Left renal pelvis (tissue), 4 donors: ENCODE measurements around the gene SH3PXD2A. TPM values are rescaled to one million over a fixed set of nuclear protein-coding genes. Genes with fewer than 3 reads are reported as not detected.

ENCODE experiments used
- DNase-seq, 4 donors: peaks; one replicate each; pipeline ENCODE4 v3.0.0-alpha.2; 2013; ENCODE audit warnings: low read depth in 4 of 4, low spot score in 3 of 4
- polyA plus RNA-seq, 4 donors: library from polyadenylated mRNA; unstranded; fragments of 120-200 nt; gene quantifications; one replicate each; pipeline ENCODE4 v1.2.1, GENCODE V29; 2013; ENCODE audit not compliant: insufficient read length in 4 of 4

Gene SH3PXD2A
- polyA plus RNA-seq, 4 donors: 29.1 to 105 (median 31.7) TPM

GRCh38 chr10:103580011-103580410 lies 275.4 kb downstream of the SH3PXD2A start:
- no peak for DNase-seq

GRCh38 chr10:103578782-103579382 lies 276.5 kb downstream of the SH3PXD2A start:
- DNase-seq: no peak

- DNase-seq: no peak
Measured at GRCh38 chr10:103576862-103577261, 278.5 kb downstream of the SH3PXD2A start.

- DNase-seq: no peak
Measured at GRCh38 chr10:103576076-103576471, 279.3 kb downstream of the SH3PXD2A start.

- DNase-seq: no peak
Measured at GRCh38 chr10:103575416-103576075, 279.8 kb downstream of the SH3PXD2A start.

- DNase-seq: no peak
Measured at GRCh38 chr10:103574097-103575061, 281.0 kb downstream of the SH3PXD2A start.

- DNase-seq: no peak
Measured at GRCh38 chr10:103573205-103573487, 282.2 kb downstream of the SH3PXD2A start.

- no peak for DNase-seq
Measured at GRCh38 chr10:103572347-103573204, 282.8 kb downstream of the SH3PXD2A start.

- DNase-seq: no peak
Measured at GRCh38 chr10:103571656-103571975, 283.8 kb downstream of the SH3PXD2A start.

GRCh38 chr10:103570844-103571655 lies 284.3 kb downstream of the SH3PXD2A start:
- DNase-seq: no peak

- DNase-seq: no peak
Measured at GRCh38 chr10:103569896-103570295, 285.5 kb downstream of the SH3PXD2A start.

GRCh38 chr10:103568505-103568904 lies 286.9 kb downstream of the SH3PXD2A start:
- DNase-seq: no peak

GRCh38 chr10:103566536-103566935 lies 288.8 kb downstream of the SH3PXD2A start:
- no peak for DNase-seq

- DNase-seq: no peak
Measured at GRCh38 chr10:103564776-103565520, 290.4 kb downstream of the SH3PXD2A start.

GRCh38 chr10:103564116-103564501 lies 291.3 kb downstream of the SH3PXD2A start:
- no peak for DNase-seq

GRCh38 chr10:103563231-103564115 lies 291.9 kb downstream of the SH3PXD2A start:
- DNase-seq: no peak

- no peak for DNase-seq
Measured at GRCh38 chr10:103562383-103562782, 293.0 kb downstream of the SH3PXD2A start.

GRCh38 chr10:103560886-103561285 lies 294.5 kb downstream of the SH3PXD2A start:
- DNase-seq: no peak
